Chondrocyte (in vitro differentiated cells): ENCODE data around the gene AGPAT4. TPM values are rescaled to one million over a fixed set of nuclear protein-coding genes. Genes with fewer than 3 reads are reported as not detected.
A peak's percentile ranks its signal among the peaks of the same experiment; 100 is the strongest.

ENCODE experiments used
- DNase-seq: peaks from one replicate; pipeline ENCODE4 v3.0.0; 2021; ENCODE audit warnings: mixed read lengths, low spot score
- H3K27ac Mint-ChIP-seq: one replicate; pipeline ENCODE4 v1.8.0; 2021; ENCODE audit warnings: mild to moderate bottlenecking, moderate library complexity, mixed read lengths; ENCODE audit not compliant: unreplicated experiment
- H3K27me3 Mint-ChIP-seq: 2 replicates; pipeline ENCODE4 v1.8.0; 2021; ENCODE audit warnings: low read depth, mixed read lengths
- H3K36me3 Mint-ChIP-seq: 2 replicates; pipeline ENCODE4 v1.8.0; 2021; ENCODE audit warnings: low read depth, mixed read lengths
- H3K4me1 Mint-ChIP-seq: 2 replicates; pipeline ENCODE4 v1.8.0; 2021; ENCODE audit warnings: low read depth, mild to moderate bottlenecking, mixed read lengths
- H3K4me3 Mint-ChIP-seq: one replicate; pipeline ENCODE4 v1.8.0; 2021; ENCODE audit warnings: mild to moderate bottlenecking, moderate library complexity, mixed read lengths; ENCODE audit not compliant: unreplicated experiment
- H3K9me3 Mint-ChIP-seq: 2 replicates; pipeline ENCODE4 v1.8.0; 2021; ENCODE audit warnings: low read depth, mixed read lengths
- total RNA-seq: library from RNA; stranded (reverse); gene quantifications from 3 replicates; pipeline ENCODE4 v1.2.1, GENCODE V29; 2021
- TF ChIP-seq, protein P1 (sequence below): fragments of 200-600 bp; sonication (generic); IDR thresholded peaks from 2 replicates; pipeline ENCODE4 v1.5.0; 2021; ENCODE audit warnings: antibody characterized with exemption, mild to moderate bottlenecking, moderate library complexity

AGPAT4 gene
- total RNA-seq, 1 donor from 2014 or later: 11.9 TPM

DNA sequence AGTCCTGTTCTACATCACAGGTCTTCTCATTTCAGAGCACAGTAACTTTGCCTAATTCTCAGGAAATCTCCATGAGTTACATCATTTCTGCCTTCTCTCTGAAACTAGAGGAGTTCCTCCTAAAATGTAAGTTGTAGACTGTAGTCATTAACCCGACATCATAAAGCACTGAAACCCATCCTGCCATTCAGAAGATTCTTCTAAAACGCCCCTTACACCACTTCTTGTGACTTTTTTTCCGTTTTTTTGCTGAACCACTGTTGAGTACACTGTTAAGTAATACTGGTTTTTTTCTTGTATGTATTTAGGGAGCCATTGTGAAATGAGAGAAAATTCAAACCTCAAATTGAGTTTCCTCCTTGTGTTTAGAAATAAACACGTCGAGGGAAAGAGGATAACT is 164.9 kb downstream of the AGPAT4 start:
- Mint-ChIP-seq H3K4me3 (no peak overlapping the region), H3K9me3 (no peaks in the 10 kb centered on the region), H3K36me3 (peaks cover 52% of the 10 kb centered on the region), H3K27me3 (no peaks in the 10 kb centered on the region), H3K27ac (no peak overlapping the region), H3K4me1 (peaks cover 21% of the 10 kb centered on the region)
- no peak for DNase-seq
- TF ChIP-seq, protein P1, sequence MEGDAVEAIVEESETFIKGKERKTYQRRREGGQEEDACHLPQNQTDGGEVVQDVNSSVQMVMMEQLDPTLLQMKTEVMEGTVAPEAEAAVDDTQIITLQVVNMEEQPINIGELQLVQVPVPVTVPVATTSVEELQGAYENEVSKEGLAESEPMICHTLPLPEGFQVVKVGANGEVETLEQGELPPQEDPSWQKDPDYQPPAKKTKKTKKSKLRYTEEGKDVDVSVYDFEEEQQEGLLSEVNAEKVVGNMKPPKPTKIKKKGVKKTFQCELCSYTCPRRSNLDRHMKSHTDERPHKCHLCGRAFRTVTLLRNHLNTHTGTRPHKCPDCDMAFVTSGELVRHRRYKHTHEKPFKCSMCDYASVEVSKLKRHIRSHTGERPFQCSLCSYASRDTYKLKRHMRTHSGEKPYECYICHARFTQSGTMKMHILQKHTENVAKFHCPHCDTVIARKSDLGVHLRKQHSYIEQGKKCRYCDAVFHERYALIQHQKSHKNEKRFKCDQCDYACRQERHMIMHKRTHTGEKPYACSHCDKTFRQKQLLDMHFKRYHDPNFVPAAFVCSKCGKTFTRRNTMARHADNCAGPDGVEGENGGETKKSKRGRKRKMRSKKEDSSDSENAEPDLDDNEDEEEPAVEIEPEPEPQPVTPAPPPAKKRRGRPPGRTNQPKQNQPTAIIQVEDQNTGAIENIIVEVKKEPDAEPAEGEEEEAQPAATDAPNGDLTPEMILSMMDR: no peak

DNA sequence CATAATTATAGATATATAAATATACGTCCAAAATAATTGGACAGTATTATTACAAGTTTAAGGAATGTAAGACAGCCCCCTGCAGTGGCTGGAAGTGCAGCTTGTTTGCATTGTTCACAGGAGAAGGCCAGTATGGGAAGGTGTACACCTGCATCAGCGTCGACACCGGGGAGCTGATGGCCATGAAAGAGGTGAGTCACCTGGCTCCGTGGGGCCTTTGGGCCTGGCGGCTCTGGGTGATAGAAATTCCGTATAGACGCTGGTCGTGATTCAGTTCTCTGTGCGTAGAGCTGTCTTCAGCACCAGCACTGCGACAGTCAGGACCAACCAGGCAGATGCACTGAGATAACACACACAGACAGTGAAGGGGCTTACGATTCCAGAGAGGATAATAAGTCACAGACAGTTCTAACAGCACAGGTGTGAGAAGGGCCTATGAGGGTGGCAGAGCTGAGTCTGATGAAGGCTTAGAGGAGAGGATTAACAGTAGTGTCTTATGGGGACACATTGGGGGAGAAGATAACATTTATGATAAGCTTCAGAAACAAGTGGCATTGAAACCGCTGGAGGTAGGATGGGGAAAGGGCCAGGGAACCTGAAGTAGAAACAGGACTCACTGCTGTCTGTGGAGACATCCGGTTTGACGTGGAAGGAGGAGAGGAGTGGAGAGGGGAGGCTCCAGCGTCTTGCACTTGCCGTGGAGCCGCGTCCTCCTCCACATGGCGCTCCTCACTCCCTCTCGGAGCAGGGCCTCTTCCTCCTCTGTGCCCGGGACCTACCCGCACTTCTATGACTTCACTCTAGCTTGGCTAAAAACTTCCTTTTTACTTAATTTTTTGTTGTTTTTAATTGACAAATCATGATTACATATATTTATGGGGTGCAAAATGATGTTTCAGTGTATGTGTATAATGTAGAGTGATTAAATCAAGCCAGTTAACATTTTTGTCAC is 165.8 kb downstream of the AGPAT4 start:
- TF ChIP-seq, protein P1: no peak
- DNase-seq: no peak
- Mint-ChIP-seq H3K4me3 (no peak overlapping the region), H3K27me3 (no peaks in the 10 kb centered on the region), H3K36me3 (peaks cover 53% of the 10 kb centered on the region), H3K9me3 (no peaks in the 10 kb centered on the region), H3K4me1 (peaks cover 21% of the 10 kb centered on the region), H3K27ac (no peak overlapping the region)

DNA sequence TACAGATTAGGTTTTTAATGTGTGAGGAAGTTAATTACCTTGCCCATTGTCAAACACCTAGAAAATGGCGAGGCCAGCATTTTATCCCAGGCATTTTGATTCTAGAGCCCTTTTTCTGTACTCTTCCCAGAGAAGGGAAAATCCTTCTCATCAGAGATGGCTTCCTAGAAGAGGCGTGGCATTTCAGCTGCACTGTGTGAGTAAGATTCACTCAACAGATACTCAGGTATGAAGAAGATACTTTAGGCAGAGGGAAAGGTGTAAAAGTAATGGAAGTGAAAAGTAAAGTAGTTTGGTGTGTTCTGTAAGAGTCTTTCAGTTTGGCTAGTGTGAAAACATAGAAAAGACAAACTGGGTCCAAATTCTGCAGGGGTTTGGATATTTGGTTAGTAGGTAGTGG is 168.5 kb downstream of the AGPAT4 start:
- Mint-ChIP-seq H3K4me3 (no peak overlapping the region), H3K36me3 (peaks cover 41% of the 10 kb centered on the region), H3K27me3 (no peaks in the 10 kb centered on the region), H3K9me3 (no peaks in the 10 kb centered on the region), H3K27ac (peak overlapping the region; percentile 4), H3K4me1 (peaks cover 21% of the 10 kb centered on the region)
- DNase-seq: no peak
- TF ChIP-seq, protein P1: no peak

DNA sequence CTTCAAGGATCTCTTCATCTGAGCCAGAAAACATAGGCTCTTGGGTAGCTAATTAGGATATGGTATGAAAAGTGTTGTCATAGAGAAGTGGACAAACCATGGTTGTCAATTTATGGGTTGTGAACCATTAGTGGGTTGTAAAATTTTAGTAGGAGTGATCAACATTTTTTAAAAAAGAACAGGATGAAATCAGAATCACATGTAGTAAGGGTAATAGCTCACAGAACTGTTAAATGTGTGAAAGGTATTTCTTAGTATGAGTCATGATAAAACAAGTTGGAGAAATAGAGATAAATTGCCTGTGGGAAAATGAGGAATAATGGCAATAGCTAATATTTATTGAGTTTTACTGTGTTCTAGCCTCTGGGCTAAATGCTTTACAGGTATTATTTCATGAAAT is 168.9 kb downstream of the AGPAT4 start:
- peaks cover 21% of the 10 kb centered on the region for H3K4me1 Mint-ChIP-seq
- TF ChIP-seq, protein P1: no peak
- no peaks in the 10 kb centered on the region for H3K9me3 Mint-ChIP-seq
- peaks cover 38% of the 10 kb centered on the region for H3K36me3 Mint-ChIP-seq
- no peak for DNase-seq
- H3K27me3 Mint-ChIP-seq: no peaks in the 10 kb centered on the region
- H3K4me3 Mint-ChIP-seq: no peak overlapping the region
- H3K27ac Mint-ChIP-seq: peak overlapping the region; percentile 83

DNA sequence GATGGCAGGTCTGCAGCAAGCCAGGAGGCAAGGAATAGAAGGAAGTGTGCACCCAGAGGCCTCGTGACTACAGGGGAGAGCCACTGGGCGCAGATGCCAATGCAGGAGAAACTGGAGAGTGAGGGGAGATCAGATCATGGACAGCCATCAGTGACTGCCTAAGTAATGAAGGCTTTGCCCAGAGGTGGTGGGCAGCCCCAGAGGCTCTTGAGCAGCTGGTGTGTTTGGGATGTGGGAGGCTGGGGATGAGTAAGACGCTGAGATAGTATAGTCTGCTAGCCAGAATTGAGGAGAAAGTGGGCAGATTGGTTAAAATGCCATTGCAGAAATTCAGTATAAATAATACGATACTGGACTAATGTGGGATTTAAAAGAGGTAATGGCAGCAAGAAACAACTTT is 170.4 kb downstream of the AGPAT4 start:
- Mint-ChIP-seq H3K27ac (no peak overlapping the region), H3K36me3 (peaks cover 37% of the 10 kb centered on the region), H3K4me3 (no peak overlapping the region), H3K27me3 (no peaks in the 10 kb centered on the region), H3K4me1 (peaks cover 21% of the 10 kb centered on the region), H3K9me3 (no peaks in the 10 kb centered on the region)
- no peak for DNase-seq
- TF ChIP-seq, protein P1: no peak
